ENCODE measurements around the gene MYOCD. TPM values are rescaled to one million over a fixed set of nuclear protein-coding genes. Genes with fewer than 3 reads are reported as not detected.

MYOCD gene
- total and polyA plus RNA-seq, 2 donors: 59.4 to 59.5 TPM

GRCh38 chr17:12693640-12694039 is 27.9 kb downstream of the MYOCD start:
- Histone ChIP-seq H3K4me1 (ENCODE audit: insufficient read depth) (no peaks in the 10 kb centered on the region), H3K36me3 (ENCODE audit: insufficient read depth) (no peaks in the 10 kb centered on the region), H3K4me3 (ENCODE audit: low read depth, low read length) (no peak overlapping the region), H3K27ac (ENCODE audit: low read depth) (no peak overlapping the region)
- WGBS: 76% methylated on average over 1 of the region's 1 CpG
- no peak for DNase-seq (ENCODE audit: extremely low spot score)

- Histone ChIP-seq H3K27ac (ENCODE audit: low read depth) (no peak overlapping the region), H3K4me1 (ENCODE audit: insufficient read depth) (no peaks in the 10 kb centered on the region), H3K36me3 (ENCODE audit: insufficient read depth) (no peaks in the 10 kb centered on the region), H3K4me3 (ENCODE audit: low read depth, low read length) (no peak overlapping the region)
- 35% methylated on average over 4 of the region's 4 CpGs for WGBS
- DNase-seq (ENCODE audit: extremely low spot score): no peak
Measured at GRCh38 chr17:12706070-12706469, 40.4 kb downstream of the MYOCD start.

GRCh38 chr17:12709063-12709462 is 43.4 kb downstream of the MYOCD start:
- no peak for DNase-seq (ENCODE audit: extremely low spot score)
- no peaks in the 10 kb centered on the region for H3K4me1 ChIP-seq (ENCODE audit: insufficient read depth)
- no peak overlapping the region for H3K27ac ChIP-seq (ENCODE audit: low read depth)
- H3K36me3 ChIP-seq (ENCODE audit: insufficient read depth): no peaks in the 10 kb centered on the region
- H3K4me3 ChIP-seq (ENCODE audit: low read depth, low read length): no peak overlapping the region

GRCh38 chr17:12712415-12712814 is 46.7 kb downstream of the MYOCD start:
- Histone ChIP-seq H3K4me3 (ENCODE audit: low read depth, low read length) (no peak overlapping the region), H3K4me1 (ENCODE audit: insufficient read depth) (no peaks in the 10 kb centered on the region), H3K27ac (ENCODE audit: low read depth) (no peak overlapping the region), H3K36me3 (ENCODE audit: insufficient read depth) (no peaks in the 10 kb centered on the region)
- 38% methylated on average over 4 of the region's 4 CpGs for WGBS
- no peak for DNase-seq (ENCODE audit: extremely low spot score)

GRCh38 chr17:12712941-12713340 is 47.3 kb downstream of the MYOCD start:
- H3K36me3 ChIP-seq (ENCODE audit: insufficient read depth): no peaks in the 10 kb centered on the region
- no peaks in the 10 kb centered on the region for H3K4me1 ChIP-seq (ENCODE audit: insufficient read depth)
- no peak for DNase-seq (ENCODE audit: extremely low spot score)
- 50% methylated on average over 3 of the region's 3 CpGs for WGBS
- H3K27ac ChIP-seq (ENCODE audit: low read depth): no peak overlapping the region
- H3K4me3 ChIP-seq (ENCODE audit: low read depth, low read length): no peak overlapping the region

- Histone ChIP-seq H3K4me1 (ENCODE audit: insufficient read depth) (no peaks in the 10 kb centered on the region), H3K27ac (ENCODE audit: low read depth) (no peak overlapping the region), H3K36me3 (ENCODE audit: insufficient read depth) (no peaks in the 10 kb centered on the region), H3K4me3 (ENCODE audit: low read depth, low read length) (no peak overlapping the region)
- 97% methylated on average over 11 of the region's 11 CpGs for WGBS
- DNase-seq (ENCODE audit: extremely low spot score): no peak
Measured at GRCh38 chr17:12719948-12720347, 54.3 kb downstream of the MYOCD start.

GRCh38 chr17:12721581-12721980 is 55.9 kb downstream of the MYOCD start:
- 78% methylated on average over 1 of the region's 1 CpG for WGBS
- Histone ChIP-seq H3K4me3 (ENCODE audit: low read depth, low read length) (no peak overlapping the region), H3K4me1 (ENCODE audit: insufficient read depth) (no peaks in the 10 kb centered on the region), H3K27ac (ENCODE audit: low read depth) (no peak overlapping the region), H3K36me3 (ENCODE audit: insufficient read depth) (no peaks in the 10 kb centered on the region)
- no peak for DNase-seq (ENCODE audit: extremely low spot score)

- DNase-seq (ENCODE audit: extremely low spot score): no peak
- Histone ChIP-seq H3K36me3 (ENCODE audit: insufficient read depth) (no peaks in the 10 kb centered on the region), H3K4me1 (ENCODE audit: insufficient read depth) (no peaks in the 10 kb centered on the region), H3K4me3 (ENCODE audit: low read depth, low read length) (no peak overlapping the region), H3K27ac (ENCODE audit: low read depth) (no peak overlapping the region)
- WGBS: 85% methylated on average over 5 of the region's 5 CpGs
Measured at GRCh38 chr17:12722282-12722681, 56.6 kb downstream of the MYOCD start.

GRCh38 chr17:12726131-12726530 is 60.4 kb downstream of the MYOCD start:
- 86% methylated on average over 2 of the region's 2 CpGs for WGBS
- Histone ChIP-seq H3K4me3 (ENCODE audit: low read depth, low read length) (no peak overlapping the region), H3K27ac (ENCODE audit: low read depth) (no peak overlapping the region), H3K4me1 (ENCODE audit: insufficient read depth) (no peaks in the 10 kb centered on the region), H3K36me3 (ENCODE audit: insufficient read depth) (no peaks in the 10 kb centered on the region)
- no peak for DNase-seq (ENCODE audit: extremely low spot score)

GRCh38 chr17:12727076-12727760 is 61.5 kb downstream of the MYOCD start:
- H3K4me3 ChIP-seq (ENCODE audit: low read depth, low read length): no peak overlapping the region
- WGBS: 42% methylated on average over 6 of the region's 6 CpGs
- H3K27ac ChIP-seq (ENCODE audit: low read depth): no peak overlapping the region
- no peak for DNase-seq (ENCODE audit: extremely low spot score)
- H3K4me1 ChIP-seq (ENCODE audit: insufficient read depth): no peaks in the 10 kb centered on the region
- no peaks in the 10 kb centered on the region for H3K36me3 ChIP-seq (ENCODE audit: insufficient read depth)

- Histone ChIP-seq H3K4me1 (ENCODE audit: insufficient read depth) (no peaks in the 10 kb centered on the region), H3K36me3 (ENCODE audit: insufficient read depth) (no peaks in the 10 kb centered on the region), H3K27ac (ENCODE audit: low read depth) (no peak overlapping the region), H3K4me3 (ENCODE audit: low read depth, low read length) (no peak overlapping the region)
- DNase-seq (ENCODE audit: extremely low spot score): no peak
- 53% methylated on average over 7 of the region's 7 CpGs for WGBS
Measured at GRCh38 chr17:12727881-12728280, 62.2 kb downstream of the MYOCD start.

- WGBS: 88% methylated on average over 5 of the region's 5 CpGs
- Histone ChIP-seq H3K36me3 (ENCODE audit: insufficient read depth) (no peaks in the 10 kb centered on the region), H3K4me1 (ENCODE audit: insufficient read depth) (no peaks in the 10 kb centered on the region), H3K4me3 (ENCODE audit: low read depth, low read length) (no peak overlapping the region), H3K27ac (ENCODE audit: low read depth) (no peak overlapping the region)
- DNase-seq (ENCODE audit: extremely low spot score): no peak
Measured at GRCh38 chr17:12729086-12729485, 63.4 kb downstream of the MYOCD start.

GRCh38 chr17:12730421-12730820 is 64.7 kb downstream of the MYOCD start:
- 66% methylated on average over 5 of the region's 5 CpGs for WGBS
- H3K36me3 ChIP-seq (ENCODE audit: insufficient read depth): no peaks in the 10 kb centered on the region
- peaks cover under 1% of the 10 kb centered on the region for H3K4me1 ChIP-seq (ENCODE audit: insufficient read depth)
- no peak for DNase-seq (ENCODE audit: extremely low spot score)
- H3K4me3 ChIP-seq (ENCODE audit: low read depth, low read length): no peak overlapping the region
- H3K27ac ChIP-seq (ENCODE audit: low read depth): no peak overlapping the region

GRCh38 chr17:12730931-12731521 is 65.3 kb downstream of the MYOCD start:
- no peaks in the 10 kb centered on the region for H3K36me3 ChIP-seq (ENCODE audit: insufficient read depth)
- H3K4me3 ChIP-seq (ENCODE audit: low read depth, low read length): no peak overlapping the region
- no peak for DNase-seq (ENCODE audit: extremely low spot score)
- 20% methylated on average over 10 of the region's 10 CpGs for WGBS
- peaks cover 1% of the 10 kb centered on the region for H3K4me1 ChIP-seq (ENCODE audit: insufficient read depth)
- no peak overlapping the region for H3K27ac ChIP-seq (ENCODE audit: low read depth)
